ENCODE measurements around the gene DLL1.

The DLL1 gene

GRCh38 chr6:170234419-170234818, 56.5 kb downstream of the DLL1 start:
- FAIRE-seq (no peak), DNase-seq (ENCODE audit: insufficient read length, low spot score) (no peak)

GRCh38 chr6:170233286-170234205, 57.3 kb downstream of the DLL1 start:
- FAIRE-seq (no peak), DNase-seq (ENCODE audit: insufficient read length, low spot score) (no peak)
